Stomach (tissue), 9 donors: ENCODE measurements around the gene FSTL4. TPM values are rescaled to one million over a fixed set of nuclear protein-coding genes. Genes with fewer than 3 reads are reported as not detected.

ENCODE experiments used
- DNase-seq, 2 donors: peaks; one replicate each; pipeline versions ENCODE4 v3.0.0 to v3.0.0-alpha.2; 2013 to 2019
- H3K27ac ChIP-seq, 5 donors: fragments of 200-600 bp in 4 of 5; sonication (generic) in 4 of 5; one replicate each; pipeline ENCODE4 v1.5.1; 2013 to 2019; ENCODE audit warnings: mild to moderate bottlenecking in 1 of 5, moderate library complexity in 1 of 5
- H3K27me3 ChIP-seq, 3 donors: fragments of 200-600 bp; sonication (generic); one replicate each; pipeline ENCODE4 v1.5.1; 2017 to 2019; ENCODE audit warnings: mixed run types in 1 of 3
- H3K36me3 ChIP-seq, 4 donors: fragments of 200-600 bp; sonication (generic); 1 replicate in 3 of 4; 2 replicates in 1 of 4; pipeline ENCODE4 v1.5.1; 2016 to 2019
- H3K4me1 ChIP-seq, 4 donors: fragments of 200-600 bp; sonication (generic); one replicate each; pipeline ENCODE4 v1.5.1; 2016 to 2019
- H3K4me3 ChIP-seq, 4 donors: fragments of 200-600 bp; sonication (generic) in 3 of 4; one replicate each; pipeline ENCODE4 v1.5.1; 2016 to 2019; ENCODE audit warnings: mild to moderate bottlenecking in 1 of 4
- H3K9me3 ChIP-seq, 4 donors: fragments of 200-600 bp; sonication (generic); one replicate each; pipeline ENCODE4 v1.5.1; 2016 to 2019
- EP300 ChIP-seq: sonication (generic); formaldehyde crosslinking; IDR thresholded peaks from one replicate; pipeline ENCODE4 v1.6.1; 2017; ENCODE audit warnings: antibody characterized with exemption
- POLR2A ChIP-seq, 4 donors: fragments of 450-650 bp; IDR thresholded peaks; one replicate each; pipeline ENCODE4 v1.6.1; 2016; ENCODE audit warnings: antibody characterized with exemption in 4 of 4, control low read depth in 2 of 4, mild to moderate bottlenecking in 1 of 4, moderate library complexity in 1 of 4
- POLR2AphosphoS5 ChIP-seq, 3 donors: sonication (generic); formaldehyde crosslinking; IDR thresholded peaks; one replicate each; pipeline ENCODE4 v1.6.1; 2016; ENCODE audit warnings: antibody characterized with exemption in 3 of 3
- WGBS, 5 donors: extraction: QIAGEN DNeasy Blood & Tissue Kit in 3 of 5; methylation state at CpG; one replicate each; pipeline versions ENCODE4 v1.1.5 to v1.1.7; 2013 to 2018; 5-methylcytosine and 5-hydroxymethylcytosine counted together
- intact Hi-C: fragments of 100-400 bp; cut with DNase I; formaldehyde crosslinking; loops from one replicate; pipeline ENCODE4 v1.15.1; 2023; ENCODE audit warnings: low total_unique reads
- polyA plus RNA-seq, 3 donors: library from polyadenylated mRNA; stranded (reverse); fragments of 200-250 nt; gene quantifications; one replicate each; pipeline ENCODE4 v1.2.3, GENCODE V29; 2013
- total RNA-seq, 5 donors: library from RNA; depleted of rRNA; stranded (reverse); fragments of >200 nt; gene quantifications; one replicate each; pipeline versions ENCODE4 v1.1.0 to v1.2.3, GENCODE V29; 2014 to 2016
- TF ChIP-seq, protein P1 (sequence below), 7 experiments: fragments of 450-650 bp in 4 of 7; fragments of 200-600 bp in 3 of 7; sonication (generic) in 3 of 7; IDR thresholded peaks; one replicate each; pipeline ENCODE4 v1.5.1; 2016 to 2019; ENCODE audit warnings: antibody characterized with exemption in 7 of 7, control low read depth in 2 of 7, mild to moderate bottlenecking in 1 of 7
- donor health status: healthy with polysubstance abuse.
- donor health status: Bipolar disorder and iron deficiency.
- donor health status: healthy.

FSTL4 gene
- total and polyA plus RNA-seq, 8 donors = 0.37 to 0.55 TPM; not detected in 6

DNA sequence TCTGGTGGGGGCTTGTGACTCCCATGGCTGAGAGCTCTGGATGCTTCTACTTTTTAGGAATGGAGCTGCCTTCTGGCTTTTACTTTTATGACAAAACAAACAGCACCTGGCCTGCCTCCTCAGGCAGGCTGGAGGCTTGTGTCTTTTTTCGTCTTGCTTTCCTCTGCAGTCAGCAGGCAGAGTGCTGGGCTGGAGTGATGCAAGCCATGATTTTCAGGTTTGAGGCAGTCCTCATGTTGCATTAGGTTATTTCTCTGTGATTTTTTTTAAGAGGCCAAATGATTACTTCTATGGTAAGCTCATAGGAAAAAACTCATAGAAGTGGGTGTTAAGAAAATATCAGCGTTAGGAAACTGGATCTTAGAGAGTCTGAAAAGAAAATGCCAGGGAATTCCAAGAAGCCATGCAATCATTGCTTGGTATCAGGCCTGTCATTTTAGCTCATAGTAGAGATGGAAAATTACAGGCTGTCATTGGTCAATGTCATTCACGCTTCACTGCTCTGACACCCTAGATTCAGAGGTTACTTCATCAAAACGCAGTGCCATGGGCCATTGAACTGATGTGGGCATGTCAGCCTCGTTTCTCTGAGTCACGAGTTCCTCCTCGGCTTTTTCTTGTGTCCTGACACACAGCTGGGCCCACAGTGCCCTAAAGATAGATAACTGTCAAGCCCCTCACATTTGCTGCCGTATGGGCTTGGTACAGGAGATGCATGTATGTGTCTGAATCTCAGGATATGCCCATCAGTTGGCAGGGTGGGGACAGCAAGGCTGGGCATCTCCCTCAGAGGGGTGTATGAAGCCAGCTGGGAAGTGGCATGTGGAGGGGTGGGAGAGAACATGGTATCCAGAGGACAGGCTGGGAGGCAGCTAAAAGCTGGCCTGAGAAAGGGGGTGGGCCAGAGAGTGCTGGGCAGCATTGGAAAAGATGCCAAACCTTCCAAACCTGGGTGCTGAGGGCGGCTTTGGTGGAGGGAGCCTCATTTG is 408.7 kb downstream of the FSTL4 start:
- peaks cover 0 to 21% (median 0%) of the 10 kb centered on the region in 3 donors for H3K27me3 ChIP-seq
- no peaks in the 10 kb centered on the region for H3K36me3 ChIP-seq
- DNase-seq = no peak
- H3K27ac ChIP-seq = no peak overlapping the region
- intact Hi-C loops = no loop called here
- WGBS, 5 donors = 79 to 90% (median 85%) methylated on average over 9 of the region's 9 CpGs
- peaks cover 0 to 6% (median 3%) of the 10 kb centered on the region in 4 donors for H3K4me1 ChIP-seq
- peaks cover 0 to 6% (median 0%) of the 10 kb centered on the region in 4 donors for H3K9me3 ChIP-seq
- H3K4me3 ChIP-seq = no peak overlapping the region
- TF ChIP-seq POLR2A (IDR thresholded peaks at IDR 0.05) (no peak), POLR2AphosphoS5 (IDR thresholded peaks at IDR 0.05) (no peak), EP300 (no peak)
- TF ChIP-seq, protein P1, sequence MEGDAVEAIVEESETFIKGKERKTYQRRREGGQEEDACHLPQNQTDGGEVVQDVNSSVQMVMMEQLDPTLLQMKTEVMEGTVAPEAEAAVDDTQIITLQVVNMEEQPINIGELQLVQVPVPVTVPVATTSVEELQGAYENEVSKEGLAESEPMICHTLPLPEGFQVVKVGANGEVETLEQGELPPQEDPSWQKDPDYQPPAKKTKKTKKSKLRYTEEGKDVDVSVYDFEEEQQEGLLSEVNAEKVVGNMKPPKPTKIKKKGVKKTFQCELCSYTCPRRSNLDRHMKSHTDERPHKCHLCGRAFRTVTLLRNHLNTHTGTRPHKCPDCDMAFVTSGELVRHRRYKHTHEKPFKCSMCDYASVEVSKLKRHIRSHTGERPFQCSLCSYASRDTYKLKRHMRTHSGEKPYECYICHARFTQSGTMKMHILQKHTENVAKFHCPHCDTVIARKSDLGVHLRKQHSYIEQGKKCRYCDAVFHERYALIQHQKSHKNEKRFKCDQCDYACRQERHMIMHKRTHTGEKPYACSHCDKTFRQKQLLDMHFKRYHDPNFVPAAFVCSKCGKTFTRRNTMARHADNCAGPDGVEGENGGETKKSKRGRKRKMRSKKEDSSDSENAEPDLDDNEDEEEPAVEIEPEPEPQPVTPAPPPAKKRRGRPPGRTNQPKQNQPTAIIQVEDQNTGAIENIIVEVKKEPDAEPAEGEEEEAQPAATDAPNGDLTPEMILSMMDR (IDR thresholded peaks at IDR 0.05) = no peak

GRCh38 chr5:133202066-133202665 is 410.2 kb downstream of the FSTL4 start:
- Histone ChIP-seq H3K4me1 (peaks cover 0 to 6% (median 3%) of the 10 kb centered on the region in 4 donors), H3K9me3 (peaks cover 0 to 6% (median 0%) of the 10 kb centered on the region in 4 donors), H3K27ac (no peak overlapping the region), H3K36me3 (no peaks in the 10 kb centered on the region), H3K27me3 (peaks cover 0 to 22% (median 0%) of the 10 kb centered on the region in 3 donors), H3K4me3 (no peak overlapping the region)
- no peak for DNase-seq
- WGBS, 5 donors = 88 to 95% (median 92%) methylated on average over 6 to 8 of the region's 8 CpGs
- no peak for TF ChIP-seq POLR2AphosphoS5 (IDR thresholded peaks at IDR 0.05)
- intact Hi-C loops = no loop called here

DNA sequence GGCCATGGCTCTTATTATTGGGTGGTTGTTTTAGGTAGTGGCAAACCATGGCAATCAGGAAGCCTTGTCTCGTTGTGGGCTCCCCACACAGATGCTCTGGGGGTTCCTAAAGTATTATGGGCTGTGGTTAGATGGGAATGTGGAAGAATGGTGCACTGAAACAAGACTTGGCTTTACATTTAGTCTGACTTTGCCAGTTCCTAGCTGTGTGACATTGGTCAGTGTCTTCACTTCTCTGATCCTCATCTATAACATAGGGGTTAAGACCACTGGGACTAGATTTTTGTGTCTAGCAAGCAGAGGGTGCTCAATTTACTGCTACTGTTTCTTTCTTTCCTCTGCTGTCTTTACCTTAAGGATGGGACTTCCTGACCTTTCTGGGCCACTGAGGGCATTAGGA is 411.0 kb downstream of the FSTL4 start:
- TF ChIP-seq, protein P1 (IDR thresholded peaks at IDR 0.05) = no peak
- TF ChIP-seq EP300 (no peak), POLR2A (IDR thresholded peaks at IDR 0.05) (no peak), POLR2AphosphoS5 (IDR thresholded peaks at IDR 0.05) (no peak)
- peaks cover 0 to 6% (median 3%) of the 10 kb centered on the region in 4 donors for H3K4me1 ChIP-seq
- no peak overlapping the region for H3K27ac ChIP-seq
- no peaks in the 10 kb centered on the region for H3K36me3 ChIP-seq
- peaks cover 0 to 6% (median 0%) of the 10 kb centered on the region in 4 donors for H3K9me3 ChIP-seq
- 55 to 85% (median 67%) methylated on average over 1 of the region's 1 CpG for WGBS, 5 donors
- H3K4me3 ChIP-seq = no peak overlapping the region
- no peak for DNase-seq
- H3K27me3 ChIP-seq = peaks cover 0 to 22% (median 0%) of the 10 kb centered on the region in 3 donors
- intact Hi-C loops = no loop called here

GRCh38 chr5:133200256-133200655 is 412.1 kb downstream of the FSTL4 start:
- H3K9me3 ChIP-seq = peaks cover 0 to 6% (median 0%) of the 10 kb centered on the region in 4 donors
- peaks cover 0 to 5% (median 0%) of the 10 kb centered on the region in 4 donors for H3K4me1 ChIP-seq
- TF ChIP-seq EP300 = no peak
- no peak for TF ChIP-seq POLR2AphosphoS5 (IDR thresholded peaks at IDR 0.05)
- TF ChIP-seq POLR2A (IDR thresholded peaks at IDR 0.05) = no peak
- TF ChIP-seq, protein P1 (IDR thresholded peaks at IDR 0.05) = no peak
- no peak overlapping the region for H3K4me3 ChIP-seq
- H3K27ac ChIP-seq = no peak overlapping the region
- DNase-seq = no peak
- WGBS, 5 donors = 79 to 100% (median 90%) methylated on average over 1 to 3 of the region's 3 CpGs
- peaks cover 0 to 22% (median 0%) of the 10 kb centered on the region in 3 donors for H3K27me3 ChIP-seq
- intact Hi-C loops = no loop called here
- H3K36me3 ChIP-seq = no peaks in the 10 kb centered on the region
